HepG2 (cell line): ENCODE measurements around the gene ENPP1. TPM values are rescaled to one million over a fixed set of nuclear protein-coding genes. Genes with fewer than 3 reads are reported as not detected.

Experiments
- CENPT ChIP-seq: sonication (generic); formaldehyde crosslinking; IDR thresholded peaks from 2 replicates; pipeline ENCODE4 v1.8.0; 2022; ENCODE audit warnings: low read depth, mild to moderate bottlenecking, moderate library complexity, missing genetic modification reagents
- E2F1 ChIP-seq: sonication (generic); formaldehyde crosslinking; IDR thresholded peaks from 2 replicates; pipeline ENCODE4 v1.5.0; 2020; ENCODE audit warnings: missing genetic modification reagents
- ESRRA ChIP-seq: sonication (generic); formaldehyde crosslinking; IDR thresholded peaks from 2 replicates; pipeline ENCODE4 v1.5.1; 2020; ENCODE audit warnings: mild to moderate bottlenecking, low read depth, missing genetic modification reagents
- EZH2 ChIP-seq: conservative IDR thresholded peaks from 2 replicates; pipeline ENCODE4 v1.6.1; 2012; ENCODE audit warnings: mild to moderate bottlenecking, low read depth, low read length, moderate library complexity
- FOXO1 ChIP-seq: sonication (generic); formaldehyde crosslinking; IDR thresholded peaks from 2 replicates; pipeline ENCODE4 v1.4.0; 2020; ENCODE audit warnings: missing genetic modification reagents
- HHEX ChIP-seq: IDR thresholded peaks from 2 replicates; pipeline ENCODE4 v1.6.1; 2016; ENCODE audit warnings: control low read depth
- KDM5B ChIP-seq: sonication (generic); formaldehyde crosslinking; IDR thresholded peaks from 2 replicates; pipeline ENCODE4 v1.4.0; 2020; ENCODE audit warnings: missing genetic modification reagents, mild to moderate bottlenecking, borderline replicate concordance
- MTA1 ChIP-seq: sonication (generic); formaldehyde crosslinking; IDR thresholded peaks from 2 replicates; pipeline ENCODE4 v1.4.0; 2020; ENCODE audit warnings: missing genetic modification reagents, mild to moderate bottlenecking, borderline replicate concordance
- MXD3 ChIP-seq: IDR thresholded peaks from 2 replicates; pipeline ENCODE4 v1.6.1; 2016; ENCODE audit warnings: mild to moderate bottlenecking, missing biosample characterization, missing genetic modification reagents
- NR0B2 ChIP-seq: sonication (generic); formaldehyde crosslinking; IDR thresholded peaks from 2 replicates; pipeline ENCODE4 v1.4.0; 2020; ENCODE audit warnings: mild to moderate bottlenecking, missing genetic modification reagents
- POGZ ChIP-seq: sonication (generic); formaldehyde crosslinking; IDR thresholded peaks from 2 replicates; pipeline ENCODE4 v1.4.0; 2020; ENCODE audit warnings: mild to moderate bottlenecking, missing genetic modification reagents
- PRMT3 ChIP-seq: sonication (generic); formaldehyde crosslinking; IDR thresholded peaks from 2 replicates; pipeline ENCODE4 v1.8.1; 2022; ENCODE audit warnings: low read depth, mild to moderate bottlenecking, moderate library complexity, missing genetic modification reagents, borderline replicate concordance
- RNF2 ChIP-seq: fragments of 450-650 bp; conservative IDR thresholded peaks from 2 replicates; pipeline ENCODE4 v1.6.1; 2016; ENCODE audit warnings: low read depth
- SMYD3 ChIP-seq: sonication (generic); formaldehyde crosslinking; IDR thresholded peaks from 2 replicates; pipeline ENCODE4 v1.8.1; 2023; ENCODE audit warnings: mild to moderate bottlenecking, missing genetic modification reagents
- ZNF382 ChIP-seq: sonication (generic); formaldehyde crosslinking; IDR thresholded peaks from 2 replicates; pipeline ENCODE4 v1.5.0; 2020; ENCODE audit warnings: missing genetic modification reagents, mild to moderate bottlenecking, borderline replicate concordance
- ZNF430 ChIP-seq: sonication (generic); formaldehyde crosslinking; IDR thresholded peaks from 2 replicates; pipeline ENCODE4 v1.9.0; 2021; ENCODE audit warnings: mild to moderate bottlenecking, missing genetic modification reagents
- ZNF431 ChIP-seq: sonication (generic); formaldehyde crosslinking; IDR thresholded peaks from 2 replicates; pipeline ENCODE4 v1.9.0; 2022; ENCODE audit warnings: missing genetic modification reagents, low read depth, mild to moderate bottlenecking, borderline replicate concordance
- ZNF614 ChIP-seq: IDR thresholded peaks from 2 replicates; pipeline ENCODE4 v1.6.1; 2018; ENCODE audit warnings: missing biosample characterization, missing genetic modification reagents, inconsistent platforms, borderline replicate concordance
- ZNF660 ChIP-seq: sonication (generic); formaldehyde crosslinking; IDR thresholded peaks from 2 replicates; pipeline ENCODE4 v1.5.1; 2020; ENCODE audit warnings: mild to moderate bottlenecking, low read depth, missing genetic modification reagents, borderline replicate concordance
- ZNF773 ChIP-seq: sonication (generic); formaldehyde crosslinking; IDR thresholded peaks from 2 replicates; pipeline ENCODE4 v1.4.0; 2020; ENCODE audit warnings: missing genetic modification reagents, borderline replicate concordance
- polyA plus RNA-seq, 8 experiments: library from polyadenylated mRNA; depleted of rRNA in 3 of 8; stranded (reverse) in 7 of 8; unstranded in 1 of 8; fragments of >200 nt; fragmentation: Illumina TruSeq in 4 of 8; extraction: Trizol in 4 of 8; gene quantifications; 2 replicates each; pipeline versions ENCODE4 v1.2.1 to v1.2.3, GENCODE V29; 2011 to 2016; ENCODE audit warnings: low read depth in 4 of 8, missing spikeins in 1 of 8, mixed read lengths in 1 of 8; ENCODE audit not compliant: insufficient read depth in 1 of 8
- total RNA-seq, 5 experiments: library from RNA; depleted of rRNA; stranded (reverse); fragments of >200 nt; fragmentation: Illumina TruSeq; extraction: Trizol; gene quantifications; 2 replicates each; pipeline ENCODE4 v1.2.3, GENCODE V29; 2016; ENCODE audit warnings: low read depth in 1 of 5
- TF ChIP-seq, protein P1 (sequence below): sonication (generic); formaldehyde crosslinking; IDR thresholded peaks from 2 replicates; pipeline ENCODE4 v1.4.0; 2020; ENCODE audit warnings: missing genetic modification reagents
- TF ChIP-seq, protein P2 (sequence below): sonication (generic); formaldehyde crosslinking; IDR thresholded peaks from 2 replicates; pipeline ENCODE4 v1.5.1; 2020; ENCODE audit warnings: mild to moderate bottlenecking, moderate library complexity, missing genetic modification reagents
- TF ChIP-seq, protein P3 (sequence below): sonication (generic); formaldehyde crosslinking; IDR thresholded peaks from 2 replicates; pipeline ENCODE4 v1.5.0; 2020; ENCODE audit warnings: mild to moderate bottlenecking, missing genetic modification reagents

ENPP1 gene
- total and polyA plus RNA-seq, 2 of the 13 experiments (the other 11 are each of a cell fraction or from before 2014, with no cell fraction given): 56.5 to 160 TPM

- TF ChIP-seq NR0B2 (CRISPR knock-in tag): no peak
- no peak for TF ChIP-seq KDM5B (CRISPR knock-in tag)
- TF ChIP-seq MXD3 (CRISPR knock-in tag): no peak
- peak; percentile 95 for TF ChIP-seq POGZ (CRISPR knock-in tag)
- TF ChIP-seq ZNF660: no peak
- TF ChIP-seq, protein P1, sequence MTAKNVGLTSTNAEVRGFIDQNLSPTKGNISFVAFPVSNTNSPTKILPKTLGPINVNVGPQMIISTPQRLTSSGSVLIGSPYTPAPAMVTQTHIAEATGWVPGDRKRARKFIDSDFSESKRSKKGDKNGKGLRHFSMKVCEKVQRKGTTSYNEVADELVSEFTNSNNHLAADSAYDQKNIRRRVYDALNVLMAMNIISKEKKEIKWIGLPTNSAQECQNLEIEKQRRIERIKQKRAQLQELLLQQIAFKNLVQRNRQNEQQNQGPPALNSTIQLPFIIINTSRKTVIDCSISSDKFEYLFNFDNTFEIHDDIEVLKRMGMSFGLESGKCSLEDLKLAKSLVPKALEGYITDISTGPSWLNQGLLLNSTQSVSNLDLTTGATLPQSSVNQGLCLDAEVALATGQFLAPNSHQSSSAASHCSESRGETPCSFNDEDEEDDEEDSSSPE (CRISPR knock-in tag): no peak; the same call in 1 of the 2 replicates
- TF ChIP-seq ZNF614 (CRISPR knock-in tag): peak; percentile 99
- no peak for TF ChIP-seq CENPT (CRISPR knock-in tag)
- no peak for TF ChIP-seq MTA1 (CRISPR knock-in tag)
- TF ChIP-seq EZH2: no peak
- no peak for TF ChIP-seq ZNF382 (CRISPR knock-in tag)
- no peak for TF ChIP-seq PRMT3 (CRISPR knock-in tag)
- peak; percentile 74 for TF ChIP-seq FOXO1 (CRISPR knock-in tag)
- TF ChIP-seq E2F1 (CRISPR knock-in tag): no peak
- TF ChIP-seq ZNF430 (CRISPR knock-in tag): no peak
- TF ChIP-seq HHEX (CRISPR knock-in tag): peak; percentile 59; the same call in 1 of the 2 replicates
- TF ChIP-seq ZNF431 (CRISPR knock-in tag): no peak
- TF ChIP-seq SMYD3 (CRISPR knock-in tag): peak; percentile 90; the same call in 1 of the 2 replicates
- no peak for TF ChIP-seq ZNF773 (CRISPR knock-in tag)
- TF ChIP-seq, protein P2, sequence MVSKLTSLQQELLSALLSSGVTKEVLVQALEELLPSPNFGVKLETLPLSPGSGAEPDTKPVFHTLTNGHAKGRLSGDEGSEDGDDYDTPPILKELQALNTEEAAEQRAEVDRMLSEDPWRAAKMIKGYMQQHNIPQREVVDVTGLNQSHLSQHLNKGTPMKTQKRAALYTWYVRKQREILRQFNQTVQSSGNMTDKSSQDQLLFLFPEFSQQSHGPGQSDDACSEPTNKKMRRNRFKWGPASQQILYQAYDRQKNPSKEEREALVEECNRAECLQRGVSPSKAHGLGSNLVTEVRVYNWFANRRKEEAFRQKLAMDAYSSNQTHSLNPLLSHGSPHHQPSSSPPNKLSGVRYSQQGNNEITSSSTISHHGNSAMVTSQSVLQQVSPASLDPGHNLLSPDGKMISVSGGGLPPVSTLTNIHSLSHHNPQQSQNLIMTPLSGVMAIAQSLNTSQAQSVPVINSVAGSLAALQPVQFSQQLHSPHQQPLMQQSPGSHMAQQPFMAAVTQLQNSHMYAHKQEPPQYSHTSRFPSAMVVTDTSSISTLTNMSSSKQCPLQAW: peak; percentile 50; the same call in 1 of the 2 replicates
- TF ChIP-seq, protein P3, sequence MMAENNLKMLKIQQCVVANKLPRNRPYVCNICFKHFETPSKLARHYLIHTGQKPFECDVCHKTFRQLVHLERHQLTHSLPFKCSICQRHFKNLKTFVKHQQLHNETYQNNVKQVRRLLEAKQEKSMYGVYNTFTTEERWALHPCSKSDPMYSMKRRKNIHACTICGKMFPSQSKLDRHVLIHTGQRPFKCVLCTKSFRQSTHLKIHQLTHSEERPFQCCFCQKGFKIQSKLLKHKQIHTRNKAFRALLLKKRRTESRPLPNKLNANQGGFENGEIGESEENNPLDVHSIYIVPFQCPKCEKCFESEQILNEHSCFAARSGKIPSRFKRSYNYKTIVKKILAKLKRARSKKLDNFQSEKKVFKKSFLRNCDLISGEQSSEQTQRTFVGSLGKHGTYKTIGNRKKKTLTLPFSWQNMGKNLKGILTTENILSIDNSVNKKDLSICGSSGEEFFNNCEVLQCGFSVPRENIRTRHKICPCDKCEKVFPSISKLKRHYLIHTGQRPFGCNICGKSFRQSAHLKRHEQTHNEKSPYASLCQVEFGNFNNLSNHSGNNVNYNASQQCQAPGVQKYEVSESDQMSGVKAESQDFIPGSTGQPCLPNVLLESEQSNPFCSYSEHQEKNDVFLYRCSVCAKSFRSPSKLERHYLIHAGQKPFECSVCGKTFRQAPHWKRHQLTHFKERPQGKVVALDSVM (CRISPR knock-in tag): 0 out of 2 replicates have a peak, but pooled peaks have one; percentile 42
- TF ChIP-seq ESRRA (CRISPR knock-in tag): no peak
- TF ChIP-seq RNF2: no peak
Measured at GRCh38 chr6:131844243-131844841, 36.5 kb downstream of the ENPP1 start (continued).
